Fibroblast of skin of abdomen (primary cell): ENCODE measurements around the gene CCDC171.
A peak's percentile ranks its signal among the peaks of the same experiment; 100 is the strongest.
"Not testable (repeated sequence)": the region's sequence is repeated elsewhere in the genome, so short reads cannot be mapped to it uniquely, and the experiment has no call there.

ENCODE experiments used
- DNase-seq: peaks from one replicate; pipeline ENCODE4 v3.0.0-alpha.2; 2013

Gene CCDC171

GRCh38 chr9:15570769-15571168, 17.9 kb downstream of the CCDC171 start:
- no peak for DNase-seq

DNA sequence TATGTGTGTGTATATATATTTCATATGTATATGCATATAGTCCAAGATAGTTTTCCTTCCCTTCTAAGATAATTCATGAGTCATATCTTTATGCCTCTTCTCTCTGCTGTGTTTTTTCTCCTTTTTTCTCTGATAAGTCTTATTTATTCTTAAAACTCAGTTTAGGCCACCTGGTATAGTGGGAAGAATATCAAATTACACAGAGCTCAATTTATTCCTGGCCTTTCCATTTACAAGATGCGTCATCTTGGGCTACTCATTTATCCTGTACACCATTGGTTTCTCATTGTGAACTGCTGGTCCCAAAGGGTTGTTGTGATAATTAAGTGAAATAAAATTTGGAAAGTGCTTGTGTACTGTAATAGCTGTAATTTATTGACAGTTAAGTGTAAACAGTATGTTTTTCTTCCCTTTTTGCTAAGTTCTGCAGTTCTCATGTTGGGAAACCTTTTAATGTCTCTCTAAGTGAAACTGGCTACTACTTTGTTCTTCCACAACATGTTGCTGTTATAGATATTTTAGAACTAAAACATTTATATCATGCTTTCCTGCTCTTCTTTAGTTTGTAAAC, 19.4 kb downstream of the CCDC171 start:
- DNase-seq, result no peak

GRCh38 chr9:15576350-15577050, 23.7 kb downstream of the CCDC171 start:
- no peak for DNase-seq

- peak; percentile 3 for DNase-seq
These were observed 25.9 kb downstream of the CCDC171 start for GRCh38 chr9:15578714-15579113.

- no peak for DNase-seq
These were observed 31.5 kb downstream of the CCDC171 start for GRCh38 chr9:15584379-15584778.

DNA sequence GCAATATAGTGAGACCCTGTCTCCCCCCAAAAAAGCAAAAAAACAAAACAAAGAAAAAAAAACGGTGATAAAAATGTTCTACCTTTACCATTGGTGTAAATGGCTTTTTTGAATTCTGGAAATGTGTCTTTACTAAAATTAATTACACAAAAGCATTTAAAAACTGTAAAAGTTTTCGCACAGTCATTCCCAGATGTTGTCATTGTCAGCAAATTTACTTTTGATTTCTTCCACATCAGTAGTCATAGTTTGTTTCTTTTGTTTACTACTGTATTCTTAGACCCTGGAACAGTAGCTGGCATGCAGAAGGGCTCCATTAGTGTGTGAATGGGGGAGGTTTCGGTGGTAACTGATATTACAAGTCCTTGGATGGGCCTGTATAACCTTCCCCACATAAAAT, 39.5 kb downstream of the CCDC171 start:
- DNase-seq, result no peak

GRCh38 chr9:15592940-15593339, 40.1 kb downstream of the CCDC171 start:
- not testable (repeated sequence) for DNase-seq

- DNase-seq, result not testable (repeated sequence)
These were observed 48.0 kb downstream of the CCDC171 start for GRCh38 chr9:15600666-15601330.

- peak; percentile 33 for DNase-seq
These were observed 54.0 kb downstream of the CCDC171 start for GRCh38 chr9:15606643-15607472.

- no peak for DNase-seq
These were observed 60.1 kb downstream of the CCDC171 start for GRCh38 chr9:15612962-15613361.

DNA sequence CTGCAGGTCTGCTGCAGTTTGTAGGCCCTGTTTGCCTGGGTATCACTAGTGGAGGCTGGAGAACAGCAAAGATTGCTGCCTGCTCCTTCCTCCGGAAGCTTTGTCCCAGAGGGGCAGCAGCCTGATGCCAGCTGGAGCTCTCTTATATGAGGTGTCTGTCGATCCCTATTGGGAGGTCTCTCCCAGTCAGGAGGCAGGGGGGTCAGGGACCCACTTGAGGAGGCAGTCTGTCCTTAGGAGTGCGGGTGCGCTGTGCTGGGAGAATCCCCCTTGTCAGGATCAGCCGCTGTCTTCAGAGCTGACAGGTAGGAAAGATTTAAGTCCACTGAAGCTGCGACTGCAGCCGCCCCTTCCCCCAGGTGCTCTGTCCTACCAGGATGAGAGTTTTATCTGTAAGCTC, 64.9 kb downstream of the CCDC171 start:
- no peak for DNase-seq

DNA sequence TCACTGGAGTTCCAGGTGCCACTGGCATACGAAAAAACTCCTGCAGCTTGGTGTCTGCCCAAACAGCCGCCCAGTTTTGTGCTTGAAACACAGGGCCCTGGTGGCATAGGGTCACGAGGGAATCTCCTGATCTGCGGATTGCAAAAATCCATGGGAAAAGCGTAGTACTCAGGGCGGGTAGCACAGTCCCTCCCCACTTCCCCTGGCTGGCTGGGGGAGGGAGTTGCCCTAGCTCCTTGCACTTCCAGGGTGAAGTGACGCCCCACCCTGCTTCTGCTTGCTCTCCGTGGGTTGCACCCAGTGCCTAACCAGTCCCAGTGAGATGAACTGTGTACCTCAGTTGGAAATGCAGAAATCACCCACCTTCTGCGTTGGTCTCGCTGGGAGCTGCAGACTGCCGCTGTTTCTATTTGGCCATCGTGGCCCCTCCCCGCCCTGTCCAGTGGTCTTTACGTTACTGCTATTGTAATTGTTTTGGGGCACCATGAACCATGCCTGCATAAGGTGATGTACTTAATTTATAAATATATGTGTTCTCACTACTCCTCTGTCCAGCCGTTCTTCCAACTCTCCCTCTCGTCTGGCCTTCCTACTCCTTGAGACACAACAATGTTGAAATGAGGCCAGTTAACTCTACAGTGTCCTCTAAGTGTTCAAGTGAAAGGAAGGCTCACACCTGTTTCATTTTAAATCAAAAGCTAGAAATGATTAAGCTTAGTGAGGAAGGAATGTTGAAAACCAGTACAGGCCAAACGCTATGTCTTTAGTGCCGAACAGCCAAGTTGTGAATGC, 65.9 kb downstream of the CCDC171 start:
- no peak for DNase-seq

GRCh38 chr9:15622318-15622971, 69.6 kb downstream of the CCDC171 start:
- peak; percentile 20 for DNase-seq

GRCh38 chr9:15635752-15636151, 82.9 kb downstream of the CCDC171 start:
- DNase-seq, result no peak

DNA sequence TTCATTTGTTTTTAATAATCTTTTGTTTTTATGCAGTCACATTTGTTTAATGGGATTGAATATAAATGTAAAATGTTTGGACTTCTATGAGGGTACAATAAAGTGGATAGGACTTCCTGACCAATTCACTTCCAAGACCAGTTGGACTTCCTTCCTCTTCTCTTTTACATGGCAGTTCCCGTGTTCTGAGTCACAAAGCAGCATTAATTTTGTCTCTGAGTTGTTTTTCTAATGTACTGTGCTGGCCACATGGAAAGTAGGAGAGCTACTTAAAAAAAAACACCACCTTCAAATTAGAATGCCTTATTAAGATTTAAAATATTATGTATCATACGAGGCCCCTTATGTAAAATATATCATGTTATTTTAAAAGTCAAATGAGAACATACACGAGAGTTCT, 87.3 kb downstream of the CCDC171 start:
- no peak for DNase-seq

DNA sequence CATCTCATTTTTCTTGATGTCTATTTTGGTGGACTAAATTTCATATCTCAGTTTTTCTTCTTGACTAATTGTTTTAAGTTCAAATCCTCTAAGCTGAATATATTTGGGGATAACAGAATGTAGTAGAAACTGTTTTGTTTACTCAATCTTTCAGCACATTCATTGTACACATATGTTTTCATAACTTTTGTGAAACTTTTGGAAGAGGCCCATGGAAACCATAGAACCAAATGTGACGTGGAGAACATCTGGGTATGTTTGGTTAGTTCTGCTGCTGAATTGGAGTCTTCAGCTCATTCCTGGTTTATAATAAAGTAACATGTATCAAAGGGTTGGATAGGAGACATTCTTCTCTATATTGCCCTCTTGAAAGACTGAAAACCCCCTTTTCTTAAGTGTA, 88.4 kb downstream of the CCDC171 start:
- no peak for DNase-seq

- peak; percentile 40 for DNase-seq
These were observed 89.6 kb downstream of the CCDC171 start for GRCh38 chr9:15642369-15642962.

- no peak for DNase-seq
These were observed 117.4 kb downstream of the CCDC171 start for GRCh38 chr9:15670246-15670645.

GRCh38 chr9:15670894-15671293, 118.1 kb downstream of the CCDC171 start:
- DNase-seq, result no peak

GRCh38 chr9:15693701-15694100, 140.9 kb downstream of the CCDC171 start:
- no peak for DNase-seq

GRCh38 chr9:15696979-15697378, 144.1 kb downstream of the CCDC171 start:
- DNase-seq, result peak; percentile 42
